HG03354 (cell line): ENCODE results near the gene KCNJ9.
"Not testable (repeated sequence)": the region's sequence is repeated elsewhere in the genome, so short reads cannot be mapped to it uniquely, and the experiment has no call there.

Experiments used
- ATAC-seq: cut with Tn5 transposase; IDR thresholded peaks from one replicate; pipeline ENCODE4 v1.9.1; 2021; ENCODE audit warnings: mild to moderate bottlenecking; ENCODE audit not compliant: unreplicated experiment, poor library complexity, severe bottlenecking

KCNJ9 gene

GRCh38 chr1:160120797-160121196 lies 39.5 kb downstream of the KCNJ9 start:
- no peak for ATAC-seq

- ATAC-seq = no peak
Measured at GRCh38 chr1:160121388-160121787, 40.0 kb downstream of the KCNJ9 start.

- no peak for ATAC-seq
Measured at GRCh38 chr1:160122978-160123495, 41.7 kb downstream of the KCNJ9 start.

GRCh38 chr1:160123726-160124125 lies 42.4 kb downstream of the KCNJ9 start:
- ATAC-seq = no peak

GRCh38 chr1:160124705-160125478 lies 43.6 kb downstream of the KCNJ9 start:
- no peak for ATAC-seq

GRCh38 chr1:160125746-160126145 lies 44.4 kb downstream of the KCNJ9 start:
- no peak for ATAC-seq

- not testable (repeated sequence) for ATAC-seq
Measured at GRCh38 chr1:160126342-160126741, 45.0 kb downstream of the KCNJ9 start.

GRCh38 chr1:160127381-160127780 lies 46.0 kb downstream of the KCNJ9 start:
- no peak for ATAC-seq

- no peak for ATAC-seq
Measured at GRCh38 chr1:160127865-160128523, 46.7 kb downstream of the KCNJ9 start.

- no peak for ATAC-seq
Measured at GRCh38 chr1:160128636-160129035, 47.3 kb downstream of the KCNJ9 start.

- no peak for ATAC-seq
Measured at GRCh38 chr1:160129046-160129445, 47.7 kb downstream of the KCNJ9 start.

GRCh38 chr1:160129558-160129957 lies 48.2 kb downstream of the KCNJ9 start:
- ATAC-seq = no peak

GRCh38 chr1:160129966-160130365 lies 48.6 kb downstream of the KCNJ9 start:
- ATAC-seq = no peak

GRCh38 chr1:160130486-160130885 lies 49.1 kb downstream of the KCNJ9 start:
- no peak for ATAC-seq

- no peak for ATAC-seq
Measured at GRCh38 chr1:160130939-160131338, 49.6 kb downstream of the KCNJ9 start.

- ATAC-seq = no peak
Measured at GRCh38 chr1:160131803-160132565, 50.6 kb downstream of the KCNJ9 start.

- ATAC-seq = no peak
Measured at GRCh38 chr1:160133990-160134770, 52.8 kb downstream of the KCNJ9 start.

GRCh38 chr1:160134791-160135572 lies 53.6 kb downstream of the KCNJ9 start:
- no peak for ATAC-seq
